Aorta (tissue), 5 donors: ENCODE results near the gene EEF1E1. TPM values are rescaled to one million over a fixed set of nuclear protein-coding genes. Genes with fewer than 3 reads are reported as not detected.
A peak's percentile ranks its signal among the peaks of the same experiment; 100 is the strongest.

Experiments used
- ATAC-seq: fragments of 200-7000 bp; cut with Tn5 transposase; one replicate; pipeline ENCODE4 v1.9.1; 2022; ENCODE audit warnings: moderate library complexity; ENCODE audit not compliant: low FRiP score
- DNase-seq, 2 donors: peaks; one replicate each; pipeline ENCODE4 v3.0.0-alpha.2; 2020
- H3K27ac ChIP-seq, 2 donors: one replicate each; pipeline ENCODE4 v1.5.1; 2013; ENCODE audit warnings: low read length in 2 of 2, mild to moderate bottlenecking in 2 of 2, moderate library complexity in 2 of 2, control low read depth in 1 of 2, inconsistent platforms in 1 of 2, low read depth in 1 of 2
- H3K27me3 ChIP-seq, 2 donors: one replicate each; pipeline ENCODE4 v1.6.1; 2013; ENCODE audit warnings: control low read depth in 1 of 2, low read length in 1 of 2, mild to moderate bottlenecking in 1 of 2, moderate library complexity in 1 of 2; ENCODE audit not compliant: insufficient read depth in 2 of 2, control insufficient read depth in 1 of 2
- H3K36me3 ChIP-seq, 2 donors: one replicate each; pipeline ENCODE4 v1.6.1; 2013; ENCODE audit warnings: control low read depth in 1 of 2, low read length in 1 of 2, mild to moderate bottlenecking in 1 of 2; ENCODE audit not compliant: insufficient read depth in 2 of 2, control insufficient read depth in 1 of 2
- H3K4me1 ChIP-seq, 2 donors: one replicate each; pipeline ENCODE4 v1.6.1; 2013; ENCODE audit warnings: low read length in 2 of 2, control low read depth in 1 of 2, mild to moderate bottlenecking in 1 of 2, moderate library complexity in 1 of 2; ENCODE audit not compliant: insufficient read depth in 2 of 2, control insufficient read depth in 1 of 2
- H3K4me3 ChIP-seq, 2 donors: one replicate each; pipeline ENCODE4 v1.5.1; 2013; ENCODE audit warnings: low read length in 2 of 2, control low read depth in 1 of 2, mild to moderate bottlenecking in 1 of 2
- H3K9me3 ChIP-seq: one replicate; pipeline ENCODE4 v1.6.1; 2013; ENCODE audit warnings: mild to moderate bottlenecking, low read length; ENCODE audit not compliant: control insufficient read depth
- WGBS, 2 donors: extraction: QIAGEN DNeasy Blood & Tissue Kit; methylation state at CpG; one replicate each; pipeline ENCODE4 v1.1.7; 2013; 5-methylcytosine and 5-hydroxymethylcytosine counted together
- intact Hi-C, 2 donors: fragments of 100-400 bp; cut with DNase I; formaldehyde crosslinking; loops; one replicate each; pipeline versions ENCODE4 v1.14.2 to v1.15.0; 2022
- polyA plus RNA-seq, 2 donors: library from polyadenylated mRNA; stranded (reverse); fragments of 200-250 nt; gene quantifications; one replicate each; pipeline ENCODE4 v1.2.3, GENCODE V29; 2013
- total RNA-seq, 2 donors: library from RNA; stranded (reverse); fragmentation: NEBNext Ultra II Directional; extraction: Animal tissue kit (Norgen Biotek cat#: 25700); gene quantifications; one replicate each; pipeline ENCODE4 v1.2.1, GENCODE V29; 2021
- donor health status: healthy with polysubstance abuse.
- donor health status: Bipolar disorder and iron deficiency.
- donor health status: DM: no; HTN: no; CAD: no.
- donor health status: DM: no; HTN: no; CAD: no.
- donor health status: DM: yes; HTN: yes; CAD: no.

Gene EEF1E1
- total and polyA plus RNA-seq, 4 donors: 17.1 to 39.3 (median 20.6) TPM

DNA sequence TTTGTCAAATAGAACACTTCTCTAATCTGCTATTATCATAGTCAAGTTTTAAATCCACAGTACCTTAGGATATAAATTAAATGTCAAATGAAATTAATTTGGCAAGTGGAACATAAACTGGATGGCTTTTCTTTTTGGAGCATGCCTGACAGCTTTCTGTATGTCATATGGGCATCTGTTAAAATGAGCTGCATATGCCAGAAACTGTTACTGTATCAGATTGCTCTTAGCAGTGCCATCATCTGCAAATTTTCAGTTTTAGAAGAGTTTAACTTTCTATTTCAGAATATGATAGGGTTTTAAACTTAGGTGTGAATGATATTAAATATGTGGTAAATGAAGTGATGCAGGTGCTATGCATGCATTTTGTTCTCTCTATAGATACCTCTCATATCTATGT, 3.4 kb upstream of the EEF1E1 start:
- ATAC-seq (no peak), DNase-seq (no peak)
- H3K9me3 ChIP-seq: no peaks in the 10 kb centered on the region
- peaks cover 0 to 2% of the 10 kb centered on the region in 2 donors for H3K4me1 ChIP-seq
- H3K27ac ChIP-seq: no peak overlapping the region
- H3K4me3 ChIP-seq: no peak overlapping the region
- no peaks in the 10 kb centered on the region for H3K36me3 ChIP-seq
- intact Hi-C loops: no loop called here
- no peaks in the 10 kb centered on the region for H3K27me3 ChIP-seq

GRCh38 chr6:8103726-8104125, 1.4 kb upstream of the EEF1E1 start:
- no peak overlapping the region for H3K27ac ChIP-seq
- H3K9me3 ChIP-seq: no peaks in the 10 kb centered on the region
- H3K36me3 ChIP-seq: no peaks in the 10 kb centered on the region
- DNase-seq (no peak), ATAC-seq (no peak)
- no peak overlapping the region for H3K4me3 ChIP-seq
- intact Hi-C loops: loop anchor here in 1 of 2 donors (5.0 kb wide), 1 partner anchor 41 kb away; the partner anchor contains the start of gene BLOC1S5
- H3K4me1 ChIP-seq: peaks cover 0 to 2% of the 10 kb centered on the region in 2 donors
- H3K27me3 ChIP-seq: no peaks in the 10 kb centered on the region

DNA sequence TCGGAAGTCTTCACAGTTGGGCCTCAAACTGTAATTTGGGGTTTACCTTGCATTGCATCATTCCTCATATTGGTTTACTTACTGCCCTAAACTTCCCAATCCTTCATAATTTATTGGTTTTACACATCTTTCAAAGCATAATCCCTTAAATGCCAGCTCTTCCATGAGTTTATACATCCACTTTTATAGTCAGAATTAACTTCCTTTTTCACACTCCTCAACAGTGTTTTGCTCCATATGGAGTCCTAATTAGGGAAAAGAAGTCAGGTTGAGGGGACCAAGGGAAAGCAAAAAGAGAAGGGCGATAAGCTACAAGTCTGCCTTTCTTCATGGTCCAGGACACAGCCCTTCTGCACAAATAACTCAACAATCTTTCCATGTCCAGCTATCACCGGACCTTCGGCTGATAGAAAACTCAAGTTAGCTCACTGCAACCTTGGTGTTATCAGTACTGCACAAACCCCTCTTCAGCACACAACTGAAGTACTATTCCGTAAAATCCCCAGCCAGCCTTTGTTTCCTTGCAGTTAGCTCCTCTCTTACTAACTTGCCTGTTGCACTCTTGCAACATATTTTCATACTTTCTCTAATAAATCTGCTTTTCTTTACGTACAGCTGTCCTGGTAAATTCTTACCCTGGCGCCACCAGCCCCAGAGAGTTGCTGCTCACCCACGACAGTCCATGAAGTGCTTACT, 2.0 kb downstream of the EEF1E1 start:
- Histone ChIP-seq H3K36me3 (peaks cover 3 to 4% of the 10 kb centered on the region in 2 donors), H3K4me3 (no peak overlapping the region), H3K27me3 (no peaks in the 10 kb centered on the region), H3K4me1 (peaks cover 0 to 2% of the 10 kb centered on the region in 2 donors), H3K27ac (no peak overlapping the region), H3K9me3 (no peaks in the 10 kb centered on the region)
- 90 to 91% methylated on average over 8 of the region's 8 CpGs for WGBS, 2 donors
- DNase-seq (no peak), ATAC-seq (no peak)
- intact Hi-C loops: loop anchor here in 1 of 2 donors (5.0 kb wide), 1 partner anchor 38 kb away; the partner anchor contains the start of gene BLOC1S5

DNA sequence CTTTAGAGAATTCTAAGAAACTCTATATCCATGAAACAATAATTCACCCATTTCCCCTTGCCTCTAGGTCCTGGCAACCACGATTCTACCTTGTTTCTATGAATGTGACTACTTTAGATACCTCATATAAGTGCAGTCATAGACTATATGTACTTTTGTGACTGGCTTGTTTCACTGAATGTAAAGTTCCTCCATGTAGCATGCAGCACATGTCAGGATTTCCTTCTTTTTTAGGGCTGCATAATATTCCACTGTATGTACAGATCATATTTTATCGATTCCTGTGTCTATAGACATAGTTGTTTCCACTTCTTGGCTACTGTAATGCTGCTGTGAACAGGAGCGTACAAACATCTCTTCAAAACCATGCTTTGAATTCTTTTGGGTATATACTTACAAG, 11.7 kb downstream of the EEF1E1 start:
- Histone ChIP-seq H3K4me3 (no peak overlapping the region), H3K4me1 (peaks cover 0 to 4% of the 10 kb centered on the region in 2 donors), H3K27ac (no peak overlapping the region), H3K27me3 (no peaks in the 10 kb centered on the region), H3K9me3 (no peaks in the 10 kb centered on the region), H3K36me3 (peaks cover under 1 to 2% of the 10 kb centered on the region in 2 donors)
- no peak for DNase-seq
- ATAC-seq: no peak
- intact Hi-C loops: no loop called here
- 95 to 99% methylated on average over 3 of the region's 3 CpGs for WGBS, 2 donors

GRCh38 chr6:8088886-8089285, 13.5 kb downstream of the EEF1E1 start:
- DNase-seq (no peak), ATAC-seq (no peak)
- WGBS, 2 donors: 4 to 7% methylated on average over 2 of the region's 2 CpGs
- Histone ChIP-seq H3K27ac (peak overlapping the region; percentile 61 to 72), H3K9me3 (no peaks in the 10 kb centered on the region), H3K4me1 (peaks cover 4 to 5% of the 10 kb centered on the region in 2 donors), H3K4me3 (no peak overlapping the region), H3K36me3 (no peaks in the 10 kb centered on the region), H3K27me3 (no peaks in the 10 kb centered on the region)
- intact Hi-C loops: loop anchor here in 1 of 2 donors (5.0 kb wide), 1 partner anchor 93 kb away; no protein-coding TSS in a partner anchor

DNA sequence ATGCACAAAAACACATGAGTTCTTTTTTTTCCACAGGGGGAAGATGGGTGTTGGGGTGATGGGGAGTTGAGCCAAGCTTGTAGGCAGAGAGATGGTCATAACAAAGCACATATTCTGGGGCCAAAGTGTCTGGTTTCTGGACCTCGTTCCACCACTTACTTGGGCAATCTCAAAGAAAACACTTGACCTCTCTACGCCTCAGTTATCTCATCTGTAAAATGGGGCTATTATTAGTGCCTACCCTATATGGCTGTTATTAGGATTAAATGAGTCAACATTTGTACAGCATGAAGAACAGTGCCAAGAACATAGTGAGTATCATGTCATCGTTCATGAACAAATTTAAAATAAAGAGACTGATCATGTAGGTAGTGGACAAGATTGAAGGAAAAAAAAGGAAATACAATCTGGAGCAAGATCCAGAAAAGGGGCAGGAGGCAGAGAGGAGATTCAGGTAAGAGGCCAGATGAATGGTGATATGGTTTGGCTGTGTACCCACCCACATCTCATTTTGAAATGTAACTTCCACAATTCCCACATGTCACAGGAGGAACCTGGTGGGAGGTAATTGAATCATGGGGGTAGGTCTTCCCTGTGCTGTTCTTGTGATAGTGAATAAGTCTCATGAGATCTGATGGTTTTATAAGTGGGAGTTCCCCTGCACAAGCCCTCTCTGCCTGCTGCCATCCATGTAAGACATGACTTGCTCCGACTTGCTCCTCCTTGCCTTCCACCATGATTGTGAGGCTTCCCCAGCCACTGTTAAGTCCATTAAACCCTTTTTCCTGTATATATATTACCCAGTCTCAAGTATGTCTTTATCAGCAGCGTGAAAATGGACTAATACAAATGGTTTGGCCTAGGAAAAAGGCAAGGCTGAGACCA, 14.2 kb downstream of the EEF1E1 start:
- Histone ChIP-seq H3K4me1 (peaks cover 4 to 5% of the 10 kb centered on the region in 2 donors), H3K4me3 (no peak overlapping the region), H3K27me3 (no peaks in the 10 kb centered on the region), H3K9me3 (no peaks in the 10 kb centered on the region), H3K36me3 (no peaks in the 10 kb centered on the region), H3K27ac (peak overlapping the region; percentile 61 to 72)
- ATAC-seq (no peak), DNase-seq (no peak)
- intact Hi-C loops: loop anchor here in 1 of 2 donors (5.0 kb wide), 1 partner anchor 94 kb away; no protein-coding TSS in a partner anchor
- WGBS, 2 donors: 44 to 69% methylated on average over 5 of the region's 5 CpGs

DNA sequence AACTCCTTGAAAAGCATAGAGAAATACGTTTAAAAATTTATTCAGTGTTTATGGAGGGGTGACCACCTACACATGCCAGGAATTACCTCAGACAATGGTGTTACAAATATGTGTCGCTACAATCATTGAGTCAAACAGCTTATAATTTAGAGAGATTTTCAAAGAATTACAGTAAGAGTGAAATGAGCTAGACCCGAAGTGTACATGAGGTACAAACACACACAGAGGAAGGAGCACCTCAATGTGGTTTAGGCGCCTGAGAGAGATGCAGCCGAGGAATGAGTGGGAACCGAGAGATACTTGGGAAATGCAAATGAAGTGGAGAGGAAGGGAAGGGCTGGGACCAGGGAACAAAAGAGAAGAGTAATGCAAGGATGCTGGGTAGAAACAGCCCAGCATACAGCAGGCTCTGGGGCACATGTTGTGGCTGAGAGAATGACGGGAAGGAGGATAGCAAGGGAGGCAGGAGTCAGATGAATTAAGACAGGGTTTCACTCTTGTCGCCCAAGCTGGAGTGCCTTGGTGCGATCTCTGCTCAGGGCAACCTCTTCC, 15.5 kb downstream of the EEF1E1 start:
- intact Hi-C loops: loop anchor here in 1 of 2 donors (5.0 kb wide), 1 partner anchor 95 kb away; no protein-coding TSS in a partner anchor
- 91% methylated on average over 9 of the region's 9 CpGs for WGBS, 2 donors
- no peak overlapping the region for H3K4me3 ChIP-seq
- H3K9me3 ChIP-seq: no peaks in the 10 kb centered on the region
- no peaks in the 10 kb centered on the region for H3K36me3 ChIP-seq
- peaks cover 4 to 5% of the 10 kb centered on the region in 2 donors for H3K4me1 ChIP-seq
- ATAC-seq (no peak), DNase-seq (no peak)
- H3K27ac ChIP-seq: peak overlapping the region in 1 of 2 donors; percentile 25
- no peaks in the 10 kb centered on the region for H3K27me3 ChIP-seq

DNA sequence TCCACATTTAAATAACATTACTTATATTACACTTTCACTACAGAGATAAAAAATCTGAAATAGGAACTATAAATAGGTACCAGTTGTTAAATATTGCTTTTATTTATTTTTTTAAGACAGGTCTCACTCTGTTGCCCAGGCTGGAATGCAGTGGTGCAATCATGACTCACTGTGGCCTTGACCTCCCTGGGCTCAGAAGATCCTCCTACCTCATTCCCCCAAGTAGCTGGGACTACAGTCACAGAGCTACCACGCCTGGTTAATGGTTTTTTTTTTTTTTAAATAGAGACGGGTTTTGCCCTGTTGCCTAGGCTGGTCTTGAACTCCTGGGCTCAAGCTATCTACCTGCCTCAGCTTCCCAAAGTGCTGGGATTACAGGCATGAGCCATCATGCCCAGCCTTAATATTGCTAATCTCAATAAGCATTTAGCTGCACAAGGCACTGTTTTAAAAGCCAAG, 17.3 kb downstream of the EEF1E1 start:
- no peaks in the 10 kb centered on the region for H3K27me3 ChIP-seq
- H3K36me3 ChIP-seq: no peaks in the 10 kb centered on the region
- intact Hi-C loops: loop anchor here in 1 of 2 donors (5.0 kb wide), 1 partner anchor 97 kb away; no protein-coding TSS in a partner anchor
- 5 to 26% methylated on average over 2 of the region's 2 CpGs for WGBS, 2 donors
- peaks cover 2 to 10% of the 10 kb centered on the region in 2 donors for H3K4me1 ChIP-seq
- DNase-seq (peak in 1 of 2 donors; percentile 71), ATAC-seq (peak; percentile 64)
- H3K4me3 ChIP-seq: no peak overlapping the region
- no peaks in the 10 kb centered on the region for H3K9me3 ChIP-seq
- peak overlapping the region in 1 of 2 donors; percentile 89 for H3K27ac ChIP-seq
